Loucy (cell line): Measurements from ENCODE around the gene LAMB4.

ENCODE experiments used
- H2AFZ ChIP-seq: fragments of 200-600 bp; sonication (generic); 2 replicates; pipeline ENCODE4 v1.6.0; 2016; ENCODE audit warnings: antibody characterized with exemption, mild to moderate bottlenecking, low read length, moderate library complexity
- H3F3A ChIP-seq: fragments of 200-600 bp; 2 replicates; pipeline ENCODE4 v1.6.0; 2016; ENCODE audit warnings: antibody characterized with exemption, low read depth, mild to moderate bottlenecking
- H3K27me3 ChIP-seq: fragments of 200-600 bp; sonication (generic); 2 replicates; pipeline ENCODE4 v1.6.1; 2014; ENCODE audit warnings: low read length, mild to moderate bottlenecking; ENCODE audit not compliant: insufficient read depth, poor library complexity, severe bottlenecking
- H3K36me3 ChIP-seq: fragments of 200-600 bp; sonication (generic); 2 replicates; pipeline ENCODE4 v1.6.1; 2016; ENCODE audit warnings: low read length; ENCODE audit not compliant: insufficient read depth
- H3K4me1 ChIP-seq: fragments of 200-600 bp; sonication (generic); 2 replicates; pipeline ENCODE4 v1.5.1; 2014; ENCODE audit warnings: low read length, mild to moderate bottlenecking; ENCODE audit not compliant: insufficient read depth, poor library complexity, severe bottlenecking
- H3K4me2 ChIP-seq: fragments of 200-600 bp; sonication (generic); 2 replicates; pipeline ENCODE4 v1.6.0; 2014; ENCODE audit warnings: antibody characterized with exemption, low read length, low read depth, mild to moderate bottlenecking; ENCODE audit not compliant: poor library complexity, severe bottlenecking
- H3K4me3 ChIP-seq: fragments of 200-600 bp; sonication (generic); 2 replicates; pipeline ENCODE4 v1.5.1; 2014; ENCODE audit warnings: low read length, mild to moderate bottlenecking, mixed read lengths; ENCODE audit not compliant: poor library complexity, severe bottlenecking
- H3K79me2 ChIP-seq: fragments of 200-600 bp; sonication (generic); 2 replicates; pipeline ENCODE4 v1.6.1; 2014; ENCODE audit warnings: low read length; ENCODE audit not compliant: insufficient read depth
- H3K9ac ChIP-seq: fragments of 200-600 bp; sonication (generic); 2 replicates; pipeline ENCODE4 v1.6.0; 2014; ENCODE audit warnings: mild to moderate bottlenecking, low read depth, low read length, moderate library complexity; ENCODE audit not compliant: poor library complexity, severe bottlenecking
- H3K9me2 ChIP-seq: fragments of 200-600 bp; sonication (generic); replicated peaks from 2 replicates; pipeline ENCODE4 v1.6.1; 2016; ENCODE audit warnings: low read depth, low read length, mixed read lengths
- H3K9me3 ChIP-seq: fragments of 200-600 bp; sonication (generic); 2 replicates; pipeline ENCODE4 v1.6.1; 2014; ENCODE audit warnings: mild to moderate bottlenecking, antibody characterized with exemption, low read length, low read depth; ENCODE audit not compliant: insufficient read depth
- H4K20me1 ChIP-seq: fragments of 200-600 bp; sonication (generic); 2 replicates; pipeline ENCODE4 v1.6.0; 2014; ENCODE audit warnings: antibody characterized with exemption, low read length, mild to moderate bottlenecking; ENCODE audit not compliant: insufficient read depth, poor library complexity, severe bottlenecking
- CTCF ChIP-seq: fragments of 200-600 bp; sonication (generic); conservative IDR thresholded peaks from 2 replicates; pipeline ENCODE4 v1.5.1; 2014; ENCODE audit warnings: mild to moderate bottlenecking, antibody characterized with exemption, low read length
- EZH2phosphoT487 ChIP-seq: fragments of 200-600 bp; IDR thresholded peaks from 2 replicates; pipeline ENCODE4 v1.6.1; 2018; ENCODE audit warnings: antibody characterized with exemption, mild to moderate bottlenecking, moderate library complexity, borderline replicate concordance

Gene LAMB4

DNA sequence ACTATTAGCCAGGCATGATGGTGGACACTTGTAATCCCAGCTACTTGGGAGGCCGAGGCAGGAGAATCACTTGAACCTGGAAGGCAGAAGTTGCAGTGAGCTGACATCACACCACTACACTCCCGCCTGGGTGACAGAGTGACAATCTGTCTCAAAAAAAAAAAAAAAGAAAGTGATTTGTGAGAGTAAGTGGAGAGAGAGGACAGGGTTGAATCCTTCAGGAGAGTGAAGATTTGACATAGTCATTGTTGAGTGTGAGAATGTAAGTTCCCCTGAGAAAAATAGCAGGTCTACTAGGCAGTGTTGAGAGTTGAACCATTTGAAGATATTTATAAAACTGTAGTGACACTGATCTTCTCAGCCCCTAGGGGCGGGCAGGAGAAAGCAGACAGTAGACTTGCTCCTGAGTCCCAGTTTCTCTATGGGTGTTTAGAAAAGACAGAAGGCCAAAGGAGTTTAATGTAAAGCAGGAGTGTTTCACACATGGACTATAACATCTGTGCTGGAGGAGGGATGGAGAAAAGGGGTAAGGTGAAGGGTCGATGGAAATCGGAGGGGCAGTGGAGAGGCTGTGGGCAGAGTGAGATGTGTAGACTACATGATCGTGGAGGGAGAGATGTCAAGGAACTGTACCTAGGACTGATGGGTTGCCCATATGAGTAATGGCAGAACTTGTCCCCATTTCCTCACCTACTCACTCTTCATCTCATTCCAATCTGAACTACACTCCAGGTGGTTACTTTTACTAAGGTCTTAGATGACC is 13.7 kb upstream of the LAMB4 start:
- no peak overlapping the region for H3K4me3 ChIP-seq
- no peak for TF ChIP-seq CTCF
- no peak overlapping the region for H3K4me2 ChIP-seq
- no peak overlapping the region for H2AFZ ChIP-seq
- no peaks in the 10 kb centered on the region for H3K36me3 ChIP-seq
- no peaks in the 10 kb centered on the region for H3K27me3 ChIP-seq
- no peaks in the 10 kb centered on the region for H3K79me2 ChIP-seq
- H3F3A ChIP-seq, result no peaks in the 10 kb centered on the region
- H3K9me2 ChIP-seq, result no peaks in the 10 kb centered on the region
- no peaks in the 10 kb centered on the region for H4K20me1 ChIP-seq
- no peaks in the 10 kb centered on the region for H3K9me3 ChIP-seq
- no peak overlapping the region for H3K9ac ChIP-seq
- peaks cover 2% of the 10 kb centered on the region for H3K4me1 ChIP-seq

- no peak overlapping the region for H3K9ac ChIP-seq
- no peak for TF ChIP-seq CTCF
- H3K36me3 ChIP-seq, result no peaks in the 10 kb centered on the region
- H3K4me2 ChIP-seq, result no peak overlapping the region
- peaks cover 2% of the 10 kb centered on the region for H3K4me1 ChIP-seq
- H3K4me3 ChIP-seq, result no peak overlapping the region
- H3K27me3 ChIP-seq, result no peaks in the 10 kb centered on the region
- H3F3A ChIP-seq, result no peaks in the 10 kb centered on the region
- no peaks in the 10 kb centered on the region for H3K9me3 ChIP-seq
- H4K20me1 ChIP-seq, result no peaks in the 10 kb centered on the region
- no peak overlapping the region for H2AFZ ChIP-seq
- H3K79me2 ChIP-seq, result no peaks in the 10 kb centered on the region
- no peaks in the 10 kb centered on the region for H3K9me2 ChIP-seq
Measured at GRCh38 chr7:108142675-108143259, 12.6 kb upstream of the LAMB4 start.

DNA sequence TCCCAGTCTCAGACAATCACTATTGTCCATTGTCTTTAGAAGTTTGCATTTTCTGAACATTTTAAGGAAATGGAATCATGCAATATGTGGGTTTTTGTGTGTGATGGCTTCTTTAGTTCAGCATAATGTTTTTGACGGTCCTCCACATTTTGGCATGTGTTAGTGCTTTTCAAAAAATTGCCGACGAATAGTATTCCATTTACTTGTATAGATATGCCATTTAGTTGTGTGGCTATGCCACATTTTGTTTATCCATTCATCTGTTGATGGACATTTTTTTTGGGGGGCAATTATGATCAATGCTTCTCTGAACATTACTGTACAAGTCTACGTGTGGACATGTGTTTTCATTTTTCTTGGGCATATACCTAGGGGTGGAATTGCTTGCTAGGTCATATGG is 12.0 kb upstream of the LAMB4 start:
- peaks cover 2% of the 10 kb centered on the region for H3K4me1 ChIP-seq
- no peaks in the 10 kb centered on the region for H3K9me2 ChIP-seq
- no peaks in the 10 kb centered on the region for H3K9me3 ChIP-seq
- no peak overlapping the region for H3K9ac ChIP-seq
- no peak overlapping the region for H3K4me2 ChIP-seq
- H3K79me2 ChIP-seq, result no peaks in the 10 kb centered on the region
- H4K20me1 ChIP-seq, result no peaks in the 10 kb centered on the region
- no peaks in the 10 kb centered on the region for H3K36me3 ChIP-seq
- no peaks in the 10 kb centered on the region for H3K27me3 ChIP-seq
- no peak overlapping the region for H2AFZ ChIP-seq
- no peak overlapping the region for H3K4me3 ChIP-seq
- no peaks in the 10 kb centered on the region for H3F3A ChIP-seq
- TF ChIP-seq EZH2phosphoT487, result no peak
- no peak for TF ChIP-seq CTCF
